Stimulated activated CD4-positive, alpha-beta T cell treated with anti-CD3 and anti-CD28 coated beads, Interleukin-4, amount 100 ng/mL, for 48 hours (primary cell): ENCODE results near the gene UBQLN1.
"Not testable (repeated sequence)": the region's sequence is repeated elsewhere in the genome, so short reads cannot be mapped to it uniquely, and the experiment has no call there.

Source experiments
- DNase-seq, 2 donors: peaks; one replicate each; pipeline ENCODE4 v3.0.0-alpha.2; 2020; ENCODE audit warnings: low read depth in 2 of 2

The UBQLN1 gene

DNA sequence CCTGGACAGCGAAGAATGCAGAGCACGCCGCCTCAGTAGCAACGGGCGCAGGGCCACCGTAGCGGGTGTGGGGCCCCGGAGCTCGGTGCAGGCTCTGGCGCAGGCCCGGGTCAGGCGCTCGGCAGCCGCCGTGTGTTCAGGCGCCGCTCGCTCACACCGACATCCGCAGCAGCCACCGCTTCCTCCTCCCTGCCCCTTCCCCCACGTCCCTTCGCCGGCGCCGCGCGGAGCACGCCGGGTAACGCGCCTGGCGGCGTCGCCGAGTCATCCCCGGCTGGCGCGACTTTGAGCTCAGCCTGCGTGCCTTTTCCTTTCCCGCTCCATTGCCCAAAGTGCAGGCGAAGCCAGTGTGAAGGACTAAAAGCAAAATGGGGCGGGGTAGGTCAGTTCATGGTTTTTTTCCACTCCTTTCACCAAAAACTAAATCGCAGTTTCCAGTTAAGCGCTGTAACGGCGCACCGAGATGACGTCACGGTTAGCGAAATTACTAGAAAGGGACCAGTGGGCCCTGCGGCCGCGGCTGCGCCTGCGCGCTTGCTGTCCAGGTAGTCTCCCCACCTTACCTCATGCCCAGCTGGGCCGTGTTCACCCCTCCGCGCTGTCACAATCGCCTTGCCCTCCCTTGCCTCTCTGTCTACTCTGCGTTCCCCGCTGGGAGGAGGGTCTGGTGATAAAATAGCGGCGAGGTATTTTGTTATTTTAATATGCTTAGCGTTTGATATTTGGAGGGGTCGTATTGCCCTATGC is at the start of gene UBQLN1:
Gene UBQLN1 (minus strand): TSS at position 191 of the 747 bp plus-strand sequence. CDS start 279 bp downstream, outside the sequence.
- peak; percentile 84 to 87 for DNase-seq

DNA sequence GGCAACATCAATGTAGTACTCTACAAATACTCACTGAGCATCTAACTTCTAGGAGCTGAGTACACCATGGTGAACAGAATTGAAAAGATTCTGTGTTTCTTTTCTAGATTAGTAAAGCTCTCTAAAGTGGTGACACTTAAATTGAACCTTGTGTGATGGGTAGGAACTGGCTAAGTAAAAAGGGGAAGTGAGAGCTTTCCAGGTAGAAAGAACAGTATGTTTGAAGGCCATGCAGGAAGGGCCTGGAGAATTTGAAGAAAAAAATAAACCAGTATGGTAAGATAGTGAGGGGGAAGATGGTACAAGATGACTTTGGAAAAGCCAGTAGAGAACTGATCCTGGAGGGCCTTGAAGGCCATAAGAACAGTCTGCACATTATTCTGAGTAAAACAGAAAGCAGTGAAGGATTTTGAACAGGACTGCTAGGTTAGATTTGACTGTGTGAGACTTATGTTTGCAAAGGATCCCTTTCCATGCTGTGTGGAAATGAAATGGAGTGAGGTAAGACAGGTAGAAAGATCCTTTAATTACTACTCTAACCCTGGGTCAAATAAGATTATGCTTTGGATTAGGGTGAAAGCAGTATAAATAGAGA is 46.7 kb upstream of the UBQLN1 start:
- no peak for DNase-seq

DNA sequence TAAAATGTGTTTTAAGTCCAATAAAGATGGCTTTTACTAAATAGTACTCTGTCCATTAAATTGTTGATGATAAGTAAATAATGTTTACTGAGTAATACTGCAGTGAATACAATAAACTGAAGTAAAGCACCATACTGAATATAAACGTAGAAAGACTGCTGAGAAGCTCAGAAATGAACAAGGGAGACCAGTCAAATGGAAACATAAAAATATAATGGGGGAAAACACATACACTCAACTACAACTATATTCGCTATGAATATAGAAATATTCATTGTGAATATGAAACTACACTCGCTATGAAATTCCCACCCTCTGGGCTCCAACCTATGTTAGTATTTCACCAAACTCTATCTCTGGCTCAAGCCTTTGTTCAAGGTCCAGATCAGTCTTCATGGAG is 41.9 kb upstream of the UBQLN1 start:
- no peak for DNase-seq

DNA sequence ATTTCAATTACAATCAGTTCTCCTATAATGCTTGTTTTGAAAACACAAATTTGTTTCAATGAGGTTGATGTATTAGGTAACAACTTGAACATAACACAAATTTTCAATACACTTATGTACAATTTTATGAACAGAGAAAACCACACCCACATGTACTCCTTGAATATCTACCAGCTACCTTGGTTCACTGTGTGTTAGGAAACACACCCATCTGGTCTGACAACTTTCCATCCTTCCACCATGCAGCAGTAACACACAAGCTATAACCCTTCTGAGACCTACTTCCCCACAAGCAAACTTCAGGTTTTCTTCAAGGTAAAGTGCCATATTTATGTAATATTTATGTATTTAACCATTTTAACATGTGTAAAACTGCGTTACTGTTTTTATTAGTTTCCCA is 36.4 kb upstream of the UBQLN1 start:
- DNase-seq: no peak

DNA sequence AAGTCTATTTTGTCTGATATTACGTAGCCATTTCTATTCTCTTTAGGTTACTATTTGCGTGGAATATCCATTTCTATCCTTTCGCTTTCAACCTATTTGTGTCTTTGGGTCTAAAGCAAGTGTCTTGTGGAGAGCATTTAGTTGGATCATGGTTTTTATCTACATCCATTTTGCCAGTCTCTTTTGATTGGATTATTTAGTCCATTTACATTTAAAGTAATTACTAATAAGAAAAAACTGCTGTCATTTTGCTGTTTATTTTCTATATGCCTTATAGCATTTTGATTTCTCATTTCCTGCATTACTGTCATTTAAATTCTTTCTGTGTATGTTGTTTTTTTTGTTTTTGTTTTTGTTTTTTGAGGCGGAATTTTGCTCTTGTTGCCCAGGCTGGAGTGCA is 26.0 kb upstream of the UBQLN1 start:
- no peak for DNase-seq

DNA sequence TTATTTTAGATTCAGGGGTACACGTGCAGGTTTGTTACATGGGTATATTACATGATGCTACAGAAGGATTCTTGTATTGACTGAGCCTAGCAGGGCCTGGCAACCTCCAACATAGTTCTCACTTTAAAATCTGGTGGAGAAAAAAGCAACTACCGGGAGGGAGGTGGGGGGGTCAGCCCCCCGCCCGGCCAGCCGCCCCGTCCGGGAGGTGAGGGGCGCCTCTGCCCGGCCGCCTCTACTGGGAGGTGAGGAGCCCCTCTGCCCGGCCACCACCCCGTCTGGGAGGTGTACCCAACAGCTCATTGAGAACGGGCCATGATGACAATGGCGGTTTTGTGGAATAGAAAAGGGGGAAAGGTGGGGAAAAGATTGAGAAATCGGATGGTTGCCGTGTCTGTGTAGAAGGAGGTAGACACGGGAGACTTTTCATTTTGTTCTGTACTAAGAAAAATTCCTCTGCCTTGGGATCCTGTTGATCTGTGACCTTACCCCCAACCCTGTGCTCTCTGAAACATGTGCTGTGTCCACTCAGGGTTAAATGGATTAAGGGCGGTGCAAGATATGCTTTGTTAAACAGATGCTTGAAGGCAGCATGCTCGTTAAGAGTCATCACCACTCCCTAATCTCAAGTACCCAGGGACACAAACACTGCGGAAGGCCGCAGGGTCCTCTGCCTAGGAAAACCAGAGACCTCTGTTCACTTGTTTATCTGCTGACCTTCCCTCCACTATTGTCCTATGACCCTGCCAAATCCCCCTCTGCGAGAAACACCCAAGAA is 21.0 kb upstream of the UBQLN1 start:
- DNase-seq: not testable (repeated sequence)

DNA sequence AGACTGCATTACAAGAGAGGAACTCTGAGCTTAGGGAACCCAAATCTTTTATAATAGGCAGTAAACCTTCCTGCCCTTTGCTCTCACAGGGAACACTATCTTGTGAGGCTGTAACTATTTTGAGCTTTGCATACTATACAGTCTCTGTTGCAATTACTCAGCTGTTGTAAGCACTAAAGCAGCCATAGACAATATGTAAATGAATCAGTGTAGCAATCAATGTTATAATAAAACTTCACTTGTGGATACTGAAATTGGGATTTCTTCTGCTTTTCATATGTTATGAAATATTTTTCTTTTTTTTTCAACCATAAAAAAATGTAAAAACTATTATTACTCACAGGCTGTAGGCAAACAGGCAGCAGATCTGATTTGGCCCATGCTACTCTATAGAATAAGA is 16.7 kb upstream of the UBQLN1 start:
- DNase-seq: no peak

DNA sequence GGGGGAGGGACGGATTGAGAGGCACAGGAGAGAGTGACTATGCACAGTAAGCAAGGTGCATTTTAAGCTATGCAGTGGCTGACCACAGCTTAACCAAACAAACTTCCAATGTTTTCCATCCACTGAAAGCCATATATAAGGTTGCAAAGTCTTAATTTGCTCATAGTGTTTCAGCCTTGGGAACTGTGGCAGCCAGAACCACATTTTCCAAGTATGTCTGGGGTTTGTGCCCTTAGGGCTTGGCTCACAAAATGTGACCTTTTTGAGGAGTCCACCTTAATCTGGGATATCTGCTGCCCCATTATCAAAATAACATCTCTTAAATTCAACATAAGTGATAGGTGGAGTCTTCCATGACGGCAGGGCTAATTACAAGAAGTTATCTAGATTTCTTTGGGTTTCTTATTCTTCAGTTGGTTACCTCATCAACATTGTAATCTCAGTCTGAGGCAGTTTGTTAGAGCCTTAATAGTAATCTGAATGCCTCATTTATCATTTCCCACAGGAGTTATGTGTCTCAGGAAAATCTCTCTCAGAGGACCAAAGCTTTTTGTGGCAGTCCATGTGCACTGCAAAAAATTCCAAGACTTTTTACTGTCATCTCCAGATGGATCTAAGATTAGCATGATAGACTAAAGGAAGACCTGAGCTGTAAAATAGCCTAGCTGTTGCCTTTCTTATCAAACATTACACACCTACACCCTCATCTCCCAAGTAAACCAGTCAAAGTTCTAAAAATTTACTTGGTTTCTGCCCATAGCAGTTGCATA is 15.2 kb upstream of the UBQLN1 start:
- DNase-seq: no peak

DNA sequence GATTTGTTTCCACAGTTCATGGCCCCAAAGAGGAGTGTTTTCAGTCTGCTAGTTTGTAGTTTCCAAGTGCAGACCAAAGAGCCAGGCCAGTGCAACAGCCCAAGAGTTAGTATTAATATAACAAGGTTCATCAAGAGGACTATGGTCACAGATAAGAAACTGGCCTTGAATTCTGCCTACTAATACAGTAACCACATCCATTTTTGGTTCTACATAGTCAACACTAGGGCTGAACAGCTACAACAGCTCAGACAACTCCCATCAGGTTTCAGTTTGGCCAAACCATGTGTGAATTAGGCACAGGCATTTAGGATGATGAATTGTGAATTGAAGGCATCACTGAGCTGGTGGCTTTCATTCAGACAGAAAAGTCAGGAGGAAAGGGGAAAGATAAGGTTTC is 13.8 kb upstream of the UBQLN1 start:
- no peak for DNase-seq

DNA sequence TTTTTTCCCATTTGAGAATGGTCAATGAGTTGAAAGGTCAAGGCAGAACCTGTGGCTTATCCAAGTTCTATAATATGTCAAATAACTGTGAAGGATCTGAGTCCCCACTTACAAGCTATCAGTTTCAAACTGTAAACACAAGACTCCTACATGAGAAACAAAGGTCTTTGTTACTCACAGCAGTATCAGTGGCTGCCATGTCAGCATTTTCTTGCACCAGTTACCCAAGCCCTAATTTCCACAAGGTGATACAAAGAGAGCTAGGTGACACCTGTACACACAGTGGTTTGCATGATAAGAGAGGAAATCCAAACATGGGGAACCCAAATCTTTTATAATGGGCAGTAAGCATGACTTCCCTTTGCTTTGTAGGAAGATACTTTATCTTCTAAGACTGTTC is 8.0 kb upstream of the UBQLN1 start:
- no peak for DNase-seq

DNA sequence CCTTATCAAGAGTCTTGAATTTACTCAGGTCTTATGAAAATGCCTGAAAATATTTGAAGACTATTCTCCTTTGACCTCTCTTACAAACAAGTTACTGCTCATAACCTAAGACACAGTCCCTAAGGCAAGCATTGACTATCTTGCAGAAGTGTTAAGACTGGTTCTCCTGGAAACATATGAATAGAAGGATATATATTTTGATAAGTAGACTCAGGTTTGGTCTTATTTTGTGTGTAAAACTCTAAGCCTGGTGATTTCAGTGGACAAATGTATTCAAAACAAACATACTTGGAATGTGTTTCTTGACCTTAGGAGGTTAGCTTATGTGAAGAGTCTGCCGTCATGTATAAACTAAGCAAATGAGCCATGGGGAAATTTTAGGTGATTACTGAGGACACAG is 7.5 kb upstream of the UBQLN1 start:
- DNase-seq: no peak

DNA sequence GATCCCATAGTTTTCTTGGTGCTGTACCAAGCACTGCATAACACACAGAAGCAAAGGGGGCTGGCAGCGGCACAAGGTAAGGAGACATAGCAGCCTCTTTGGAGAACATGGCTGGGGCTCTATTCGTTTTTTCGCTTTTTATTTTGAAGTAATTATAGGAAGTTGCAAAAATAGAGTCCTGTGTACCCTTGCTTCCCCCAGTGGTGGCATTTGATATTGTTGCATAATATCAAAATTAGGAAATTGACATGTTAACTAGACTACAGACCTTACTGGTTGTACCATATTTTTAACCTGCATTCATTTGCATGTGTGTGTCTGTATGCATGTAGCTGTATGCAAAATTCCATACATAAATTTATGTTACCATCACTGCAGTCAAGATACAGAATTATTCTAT is 6.6 kb upstream of the UBQLN1 start:
- DNase-seq: no peak

DNA sequence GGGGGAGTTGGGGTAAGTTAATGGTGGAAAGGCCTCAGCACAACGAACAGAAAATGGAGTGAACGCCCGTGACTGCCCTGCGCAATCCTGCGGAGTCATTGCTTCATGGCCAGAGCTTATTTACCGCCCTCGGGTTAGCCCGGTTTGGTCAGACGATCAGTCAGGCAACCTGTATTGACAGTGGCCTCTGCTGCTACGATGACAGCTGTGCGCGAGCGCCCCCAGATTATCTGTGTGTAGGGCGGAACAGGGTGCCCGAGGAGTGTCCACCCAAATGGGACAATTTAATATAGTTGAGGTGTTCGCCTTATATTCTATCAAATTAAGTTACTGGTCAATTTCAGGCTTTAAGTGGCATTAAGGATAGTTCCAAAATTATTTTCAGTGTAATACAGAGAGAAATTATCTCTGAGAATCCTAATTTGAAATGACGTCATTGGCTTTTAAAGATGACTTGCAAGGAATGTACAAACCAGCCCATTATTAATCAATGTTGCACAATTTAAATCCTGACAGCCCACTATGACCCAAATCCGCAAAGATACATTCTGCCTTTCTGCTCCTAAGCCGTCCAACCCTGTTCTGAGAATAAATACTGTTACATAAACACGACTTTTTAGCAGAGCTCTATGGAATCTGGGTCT is 879 bp upstream of the UBQLN1 start:
- peak; percentile 19 to 30 for DNase-seq

DNA sequence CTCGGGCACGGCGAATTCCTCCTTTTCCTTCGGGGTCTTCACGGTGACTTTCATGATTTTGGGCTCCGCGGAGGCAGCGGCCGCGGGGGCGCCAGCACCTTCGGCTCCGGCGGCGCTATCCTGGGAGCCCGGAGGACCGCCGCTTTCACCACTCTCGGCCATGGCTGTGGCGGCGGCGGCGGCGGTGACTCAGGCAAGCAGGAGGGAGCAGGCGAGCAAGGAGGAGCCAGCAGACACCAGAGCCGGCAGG is 315 bp downstream of the UBQLN1 start:
- peak; percentile 61 to 73 for DNase-seq

DNA sequence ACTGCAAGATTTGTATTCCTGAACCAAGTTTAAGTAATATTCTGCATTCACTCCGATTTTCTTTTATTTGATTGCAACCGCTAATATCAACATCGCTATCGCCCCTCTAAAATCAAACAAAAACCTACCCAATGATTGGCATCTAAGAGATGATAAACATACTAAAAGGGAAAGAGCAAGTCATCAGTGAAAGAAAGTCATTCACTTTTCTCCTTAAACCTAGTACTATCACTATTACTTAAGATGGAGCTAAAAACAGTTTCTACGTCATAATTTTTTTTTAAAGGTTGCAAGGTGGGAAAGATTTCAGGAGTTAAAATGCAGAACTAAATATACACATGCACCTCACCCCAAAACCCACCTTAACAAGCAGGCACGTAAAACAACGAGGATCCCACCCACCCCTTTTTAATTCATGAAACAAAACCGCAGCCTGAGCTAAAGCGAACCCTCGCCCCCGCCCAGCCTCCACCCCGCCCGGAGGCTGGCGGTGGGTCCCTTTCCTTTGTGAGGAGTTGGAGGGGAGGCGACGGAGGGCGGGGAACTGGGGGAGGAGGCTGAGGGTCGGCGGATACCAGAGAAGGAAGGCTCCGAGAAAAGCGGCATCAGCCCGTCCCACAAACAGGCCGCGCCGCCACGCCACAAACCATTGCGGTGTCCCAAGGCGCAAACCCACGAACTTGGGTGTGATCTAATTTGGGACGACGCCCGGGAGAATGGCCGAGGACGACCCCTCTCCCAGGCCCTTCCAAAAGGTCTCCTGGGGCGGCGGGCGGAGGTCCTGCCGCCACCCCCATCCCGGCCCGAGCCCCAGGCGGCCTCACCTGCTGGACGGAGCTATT is 861 bp downstream of the UBQLN1 start:
- DNase-seq: peak; percentile 49 to 53

DNA sequence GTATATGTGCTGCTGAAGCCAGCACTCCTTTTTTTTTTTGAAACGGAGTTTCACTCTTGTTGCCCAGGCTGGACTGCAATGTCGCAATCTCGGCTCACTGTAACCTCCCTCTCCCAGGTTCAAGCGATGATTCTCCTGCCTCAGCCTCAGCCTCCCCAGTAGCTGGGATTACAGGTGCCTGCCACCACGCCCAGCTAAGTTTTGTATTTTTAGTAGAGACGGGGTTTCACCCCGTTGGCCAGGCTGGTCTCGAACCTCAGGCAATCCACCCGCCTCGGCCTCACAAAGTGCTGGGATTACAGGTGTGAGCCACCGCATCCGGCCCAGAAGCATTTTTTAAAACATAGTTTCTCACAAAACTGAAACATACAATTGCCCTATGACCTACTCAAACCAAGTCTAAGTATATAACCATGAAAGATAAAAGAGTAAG is 2.5 kb downstream of the UBQLN1 start:
- not testable (repeated sequence) for DNase-seq

DNA sequence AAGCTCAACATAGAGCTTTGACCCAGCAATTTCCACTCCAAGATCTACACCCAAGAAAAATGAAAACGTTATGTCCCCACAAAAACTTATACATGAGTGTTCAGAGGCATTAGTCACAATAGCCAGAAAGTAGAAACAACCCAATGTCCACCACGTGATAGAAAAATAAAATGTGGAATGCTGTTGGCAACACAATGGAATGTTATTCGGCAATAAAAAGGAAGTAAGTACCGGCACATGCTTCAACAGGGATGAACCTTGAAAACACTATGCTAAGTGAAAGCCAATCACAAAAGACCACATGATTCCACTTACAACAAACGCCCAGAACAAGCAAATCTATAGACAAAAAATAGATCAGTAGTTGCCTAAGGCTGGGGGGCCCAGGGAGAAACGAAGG is 6.0 kb downstream of the UBQLN1 start:
- no peak for DNase-seq

DNA sequence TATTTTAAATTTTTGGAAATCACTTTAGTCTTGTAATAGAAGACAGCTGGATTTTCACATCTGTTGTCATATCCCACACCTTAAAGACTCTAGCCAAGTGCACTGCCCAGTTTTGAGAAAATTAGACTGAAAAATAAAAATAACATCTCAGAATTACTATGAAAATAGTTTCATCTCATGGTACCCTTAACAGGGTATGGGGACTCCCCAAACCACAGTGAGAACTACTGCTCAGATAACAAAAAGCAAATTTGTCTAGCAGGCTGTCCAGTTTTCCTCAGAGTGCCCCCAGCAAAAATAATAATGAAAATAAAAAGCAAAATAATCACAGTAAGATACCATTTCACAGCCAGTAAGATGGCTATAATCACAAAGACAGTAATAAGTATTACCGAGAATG is 6.5 kb downstream of the UBQLN1 start:
- no peak for DNase-seq

DNA sequence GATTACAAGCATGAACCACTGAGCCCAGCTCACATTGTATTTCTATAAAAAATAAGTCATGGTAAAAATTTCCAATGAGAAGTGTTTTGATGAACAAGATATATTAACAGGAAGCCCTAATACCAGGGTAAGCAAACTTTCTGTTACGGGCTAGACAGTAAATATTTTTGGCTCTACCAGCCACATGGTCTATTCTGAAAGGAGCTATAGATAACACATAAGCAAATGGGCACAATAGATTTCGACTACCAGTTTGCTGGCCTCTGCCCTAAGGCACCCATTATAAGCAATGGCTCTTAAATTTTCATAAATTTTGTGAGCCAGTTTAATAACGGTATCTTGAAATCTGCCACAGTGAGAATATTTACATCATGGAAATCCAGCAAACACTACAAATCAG is 8.1 kb downstream of the UBQLN1 start:
- DNase-seq: no peak

DNA sequence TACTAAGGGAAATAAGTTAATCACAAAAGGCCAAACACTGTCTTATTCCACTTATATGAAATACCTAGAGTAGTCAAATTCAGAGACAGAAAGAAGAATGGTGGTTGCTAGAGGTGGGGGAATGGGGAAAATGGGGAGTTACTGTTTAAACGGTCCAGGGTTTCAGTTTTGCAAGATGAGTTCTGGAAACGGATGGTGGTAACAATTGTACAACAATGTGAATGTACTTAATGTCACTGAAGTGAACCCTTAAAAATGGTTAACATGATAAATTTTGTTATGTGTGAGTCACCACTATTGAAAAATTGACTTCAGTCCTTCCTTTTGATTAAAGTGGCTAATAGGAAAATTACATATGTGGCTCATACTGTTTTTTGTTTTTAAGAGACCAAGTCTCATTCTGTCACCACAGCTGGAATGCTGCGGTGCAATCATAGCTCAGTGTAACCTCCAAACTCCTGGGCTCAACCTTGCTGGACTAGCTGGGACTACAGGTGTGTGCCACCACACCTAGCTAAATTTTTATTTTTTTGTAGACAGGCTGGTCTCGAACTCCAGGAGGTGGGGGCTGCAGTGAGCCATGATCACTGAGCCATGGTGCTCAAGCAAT is 8.7 kb downstream of the UBQLN1 start:
- DNase-seq: no peak

DNA sequence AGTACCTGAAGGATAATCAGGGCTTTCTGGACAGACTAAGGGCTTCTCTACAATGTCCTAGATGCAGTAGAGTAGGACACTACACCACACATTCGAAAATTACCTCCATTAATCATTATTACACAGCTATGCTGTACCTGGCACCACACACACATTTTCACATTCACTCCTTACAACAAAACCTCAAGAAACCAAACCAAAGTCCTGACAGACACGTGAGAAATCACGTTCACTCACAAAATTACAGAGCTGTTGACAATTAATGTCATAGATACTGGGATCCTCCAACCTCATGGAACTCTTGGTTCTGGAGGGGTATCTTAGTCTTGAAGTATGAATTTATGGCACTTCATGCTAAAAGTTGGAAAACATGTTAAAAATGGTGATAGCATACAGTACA is 16.3 kb downstream of the UBQLN1 start:
- no peak for DNase-seq
